Activated naive CD8-positive, alpha-beta T cell treated with anti-CD3 and anti-CD28 coated beads, Interleukin-2, amount 50 U/mL, for 24 hours (primary cell): Measurements from ENCODE around the gene TNNI3K.

ENCODE experiments used
- ATAC-seq: fragments of 150-1000 bp; cut with Tn5 transposase; one replicate; pipeline ENCODE4 v1.10.0; 2021
- DNase-seq: peaks from one replicate; pipeline ENCODE4 v3.0.0; 2021
- H3K27ac Mint-ChIP-seq: one replicate; pipeline ENCODE4 v1.8.0; 2021; ENCODE audit warnings: mild to moderate bottlenecking, mixed read lengths
- H3K27me3 Mint-ChIP-seq: one replicate; pipeline ENCODE4 v1.8.0; 2021; ENCODE audit warnings: mixed read lengths
- H3K36me3 Mint-ChIP-seq: one replicate; pipeline ENCODE4 v1.8.0; 2021; ENCODE audit warnings: low read depth, mixed read lengths
- H3K4me1 Mint-ChIP-seq: one replicate; pipeline ENCODE4 v1.8.0; 2021; ENCODE audit warnings: mixed read lengths
- H3K4me3 Mint-ChIP-seq: one replicate; pipeline ENCODE4 v1.8.0; 2021; ENCODE audit warnings: mild to moderate bottlenecking, moderate library complexity, mixed read lengths
- H3K9me3 Mint-ChIP-seq: one replicate; pipeline ENCODE4 v1.8.0; 2021; ENCODE audit warnings: mixed read lengths

TNNI3K gene

DNA sequence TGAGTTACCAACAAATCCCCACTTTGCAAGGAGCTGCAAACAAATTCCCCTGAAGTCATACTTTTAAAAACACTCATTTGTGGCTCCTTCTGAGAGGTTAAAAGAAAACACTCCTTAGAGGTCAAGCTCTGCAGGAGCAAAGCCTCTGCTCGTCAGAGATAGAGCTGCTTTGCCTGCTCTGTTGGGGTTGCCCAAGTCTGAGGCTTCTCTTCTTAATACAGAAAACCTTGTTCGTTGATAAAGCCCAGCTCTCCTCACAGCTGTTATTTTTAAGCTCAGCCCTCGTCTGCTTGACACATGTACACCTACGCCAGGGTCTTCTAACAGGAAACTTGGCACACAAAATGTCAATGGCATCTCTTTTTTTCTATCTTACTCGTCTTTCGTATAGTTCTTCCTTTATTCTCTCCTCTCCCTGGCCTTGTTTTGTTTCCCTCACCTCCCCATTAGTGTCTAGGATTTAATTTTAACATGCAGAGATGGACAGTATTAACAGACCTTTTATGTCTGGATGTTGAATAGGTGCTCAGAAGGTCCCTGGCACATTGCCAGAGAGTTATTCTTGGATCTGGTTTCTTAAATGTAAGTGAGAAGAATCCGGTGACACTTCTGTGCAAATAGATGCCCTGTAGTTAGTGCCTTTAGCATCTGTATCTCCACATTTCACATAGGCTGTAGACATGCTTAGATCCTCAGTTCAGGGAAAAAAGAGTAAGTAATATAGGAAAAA, 191.2 kb downstream of the TNNI3K start:
- Mint-ChIP-seq H3K4me3 (no peak overlapping the region), H3K27ac (no peak overlapping the region), H3K9me3 (no peaks in the 10 kb centered on the region), H3K27me3 (no peaks in the 10 kb centered on the region), H3K36me3 (no peaks in the 10 kb centered on the region), H3K4me1 (no peaks in the 10 kb centered on the region)
- ATAC-seq, result no peak
- no peak for DNase-seq

DNA sequence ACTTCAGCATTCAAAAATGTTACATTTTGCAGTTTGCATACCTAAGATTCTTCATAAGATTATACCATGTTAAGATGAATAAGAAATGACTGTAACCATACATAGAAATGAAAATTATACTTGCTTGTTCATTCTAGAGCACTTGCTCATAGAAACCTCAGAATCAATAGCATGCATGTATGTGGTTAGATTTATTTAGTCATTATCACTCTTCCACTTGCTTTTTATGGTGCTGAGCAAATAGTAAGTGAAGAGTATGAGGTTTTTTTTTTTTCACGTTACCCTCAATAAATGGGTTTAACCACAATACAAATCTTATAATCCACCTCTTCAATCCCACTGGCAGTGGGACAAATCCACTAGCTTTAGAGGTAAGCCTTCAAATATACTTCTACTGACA, 192.5 kb downstream of the TNNI3K start:
- Mint-ChIP-seq H3K4me3 (no peak overlapping the region), H3K9me3 (no peaks in the 10 kb centered on the region), H3K4me1 (no peaks in the 10 kb centered on the region), H3K27me3 (no peaks in the 10 kb centered on the region), H3K36me3 (no peaks in the 10 kb centered on the region), H3K27ac (no peak overlapping the region)
- no peak for ATAC-seq
- no peak for DNase-seq

- no peaks in the 10 kb centered on the region for H3K27me3 Mint-ChIP-seq
Measured at GRCh38 chr1:74429580-74429979, 194.4 kb downstream of the TNNI3K start.

DNA sequence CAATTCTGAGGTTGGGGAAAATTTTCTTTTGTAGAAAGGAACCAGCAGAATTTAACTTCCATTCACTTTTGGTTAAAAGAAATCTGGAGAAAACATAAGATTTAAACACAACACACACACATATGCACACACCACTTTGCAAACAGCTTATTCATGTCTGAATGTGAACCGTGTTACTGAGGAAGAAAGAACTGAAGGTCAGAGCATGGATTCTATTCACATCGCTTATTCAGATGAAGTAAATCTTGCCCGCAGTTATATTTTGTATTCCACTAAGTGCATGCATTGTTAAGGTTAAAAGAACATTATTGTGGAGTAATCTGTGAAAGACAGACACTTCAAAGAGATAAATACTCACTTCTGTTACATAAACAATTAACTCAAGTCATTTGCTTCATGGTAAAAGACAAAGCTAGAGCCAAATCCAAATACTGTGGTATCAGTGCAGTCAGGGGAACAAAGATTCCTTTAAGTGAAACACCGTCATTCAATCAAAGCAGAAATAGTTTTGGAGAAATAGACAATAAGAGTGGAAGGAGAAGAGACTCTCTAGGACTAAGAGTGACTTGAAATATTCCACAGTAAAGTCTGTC, 195.3 kb downstream of the TNNI3K start:
- no peak overlapping the region for H3K4me3 Mint-ChIP-seq
- H3K27me3 Mint-ChIP-seq, result no peaks in the 10 kb centered on the region
- DNase-seq, result no peak
- no peaks in the 10 kb centered on the region for H3K36me3 Mint-ChIP-seq
- H3K4me1 Mint-ChIP-seq, result no peaks in the 10 kb centered on the region
- no peaks in the 10 kb centered on the region for H3K9me3 Mint-ChIP-seq
- H3K27ac Mint-ChIP-seq, result no peak overlapping the region
- no peak for ATAC-seq

More at GRCh38 chr1:74429580-74429979, 194.4 kb downstream of the TNNI3K start:
- Mint-ChIP-seq H3K4me3 (no peak overlapping the region), H3K36me3 (no peaks in the 10 kb centered on the region), H3K9me3 (no peaks in the 10 kb centered on the region), H3K4me1 (no peaks in the 10 kb centered on the region), H3K27ac (no peak overlapping the region)
- DNase-seq, result no peak
- ATAC-seq, result no peak

GRCh38 chr1:74431531-74431930, 196.3 kb downstream of the TNNI3K start:
- no peak overlapping the region for H3K4me3 Mint-ChIP-seq
- no peaks in the 10 kb centered on the region for H3K9me3 Mint-ChIP-seq
- no peaks in the 10 kb centered on the region for H3K4me1 Mint-ChIP-seq
- no peaks in the 10 kb centered on the region for H3K27me3 Mint-ChIP-seq
- H3K36me3 Mint-ChIP-seq, result no peaks in the 10 kb centered on the region
- DNase-seq, result no peak
- ATAC-seq, result no peak
- H3K27ac Mint-ChIP-seq, result no peak overlapping the region

DNA sequence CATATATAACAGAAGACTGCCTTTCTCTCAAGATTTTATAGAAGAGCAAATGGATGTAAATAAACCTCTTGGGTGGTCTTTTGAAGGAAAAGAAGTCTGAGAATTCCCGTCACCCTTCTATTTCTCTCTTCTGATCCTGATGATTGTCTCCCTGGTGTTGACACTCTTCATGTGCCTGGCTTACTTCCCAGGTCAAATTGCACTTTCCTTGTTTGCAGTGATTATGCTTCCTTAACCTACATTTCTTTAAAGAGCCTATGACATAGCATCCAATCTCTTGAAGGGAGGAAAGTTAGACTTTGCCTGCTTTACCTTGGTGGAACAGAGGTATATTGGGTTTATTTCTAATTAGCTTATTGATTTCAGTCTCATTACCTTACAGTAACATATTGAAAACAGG, 197.1 kb downstream of the TNNI3K start:
- Mint-ChIP-seq H3K27ac (no peak overlapping the region), H3K36me3 (no peaks in the 10 kb centered on the region), H3K4me3 (no peak overlapping the region), H3K27me3 (no peaks in the 10 kb centered on the region), H3K4me1 (no peaks in the 10 kb centered on the region), H3K9me3 (no peaks in the 10 kb centered on the region)
- DNase-seq (no peak), ATAC-seq (no peak)

GRCh38 chr1:74434321-74434720, 199.1 kb downstream of the TNNI3K start:
- Mint-ChIP-seq H3K27ac (no peak overlapping the region), H3K27me3 (no peaks in the 10 kb centered on the region), H3K4me1 (no peaks in the 10 kb centered on the region), H3K9me3 (no peaks in the 10 kb centered on the region), H3K4me3 (no peak overlapping the region), H3K36me3 (no peaks in the 10 kb centered on the region)
- no peak for DNase-seq
- ATAC-seq, result no peak

GRCh38 chr1:74436078-74436477, 200.9 kb downstream of the TNNI3K start:
- no peaks in the 10 kb centered on the region for H3K36me3 Mint-ChIP-seq
- no peaks in the 10 kb centered on the region for H3K9me3 Mint-ChIP-seq
- no peaks in the 10 kb centered on the region for H3K27me3 Mint-ChIP-seq
- H3K27ac Mint-ChIP-seq, result no peak overlapping the region
- ATAC-seq (no peak), DNase-seq (no peak)
- H3K4me1 Mint-ChIP-seq, result no peaks in the 10 kb centered on the region
- no peak overlapping the region for H3K4me3 Mint-ChIP-seq

DNA sequence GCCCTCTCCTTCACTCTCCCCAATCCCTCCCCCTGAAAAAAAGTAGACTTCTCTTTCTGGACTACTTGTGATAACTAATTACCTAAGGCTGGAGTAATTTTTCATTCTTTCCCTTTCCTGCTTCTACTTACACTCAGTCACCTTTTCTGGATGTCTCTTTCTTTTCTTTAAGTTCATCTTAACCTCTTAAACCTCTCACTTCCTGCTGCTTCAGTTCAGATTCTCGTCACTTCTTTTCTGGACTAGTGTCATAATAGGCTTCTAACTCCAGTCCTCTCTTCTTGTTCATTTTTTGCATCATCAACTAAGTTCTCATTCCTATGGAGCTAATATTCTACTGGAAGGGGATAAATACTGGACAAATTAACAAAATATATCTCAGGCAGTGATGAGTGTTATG, 201.8 kb downstream of the TNNI3K start:
- Mint-ChIP-seq H3K27ac (no peak overlapping the region), H3K36me3 (no peaks in the 10 kb centered on the region), H3K9me3 (no peaks in the 10 kb centered on the region), H3K4me1 (no peaks in the 10 kb centered on the region), H3K27me3 (no peaks in the 10 kb centered on the region), H3K4me3 (no peak overlapping the region)
- ATAC-seq (no peak), DNase-seq (no peak)

DNA sequence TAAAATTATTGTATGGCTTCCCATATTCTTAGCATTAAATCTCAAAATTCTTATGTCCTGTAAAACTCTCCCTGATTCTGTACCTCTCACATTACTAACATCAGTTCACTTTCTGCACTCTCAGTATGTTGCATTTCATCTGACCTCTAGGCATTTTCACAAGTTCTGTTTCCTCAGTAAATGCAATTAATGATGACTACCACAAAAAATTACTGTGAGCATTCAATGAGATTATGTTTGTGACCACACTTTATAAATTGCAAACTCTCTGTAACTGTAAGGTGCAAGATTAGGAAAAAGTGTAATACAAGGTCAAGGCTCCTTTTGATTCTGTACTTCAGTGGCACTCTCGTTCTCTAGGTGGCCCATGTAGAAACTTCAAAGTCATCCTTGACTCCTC, 216.8 kb downstream of the TNNI3K start:
- no peak for DNase-seq
- no peaks in the 10 kb centered on the region for H3K4me1 Mint-ChIP-seq
- ATAC-seq, result no peak
- H3K9me3 Mint-ChIP-seq, result peaks cover 5% of the 10 kb centered on the region
- no peaks in the 10 kb centered on the region for H3K27me3 Mint-ChIP-seq
- no peak overlapping the region for H3K4me3 Mint-ChIP-seq
- H3K27ac Mint-ChIP-seq, result no peak overlapping the region
- no peaks in the 10 kb centered on the region for H3K36me3 Mint-ChIP-seq

GRCh38 chr1:74453277-74453676, 218.1 kb downstream of the TNNI3K start:
- Mint-ChIP-seq H3K4me3 (no peak overlapping the region), H3K4me1 (no peaks in the 10 kb centered on the region), H3K27ac (no peak overlapping the region), H3K36me3 (no peaks in the 10 kb centered on the region), H3K27me3 (no peaks in the 10 kb centered on the region), H3K9me3 (peaks cover 5% of the 10 kb centered on the region)
- no peak for DNase-seq
- no peak for ATAC-seq

- DNase-seq (no peak), ATAC-seq (no peak)
- no peak overlapping the region for H3K4me3 Mint-ChIP-seq
- H3K4me1 Mint-ChIP-seq, result no peaks in the 10 kb centered on the region
- H3K27ac Mint-ChIP-seq, result no peak overlapping the region
- no peaks in the 10 kb centered on the region for H3K27me3 Mint-ChIP-seq
- no peaks in the 10 kb centered on the region for H3K36me3 Mint-ChIP-seq
- peaks cover 9% of the 10 kb centered on the region for H3K9me3 Mint-ChIP-seq
Measured at GRCh38 chr1:74455390-74455789, 220.2 kb downstream of the TNNI3K start.

GRCh38 chr1:74457253-74457652, 222.1 kb downstream of the TNNI3K start:
- DNase-seq (no peak), ATAC-seq (no peak)
- no peaks in the 10 kb centered on the region for H3K27me3 Mint-ChIP-seq
- H3K27ac Mint-ChIP-seq, result no peak overlapping the region
- peaks cover 3% of the 10 kb centered on the region for H3K9me3 Mint-ChIP-seq
- H3K4me1 Mint-ChIP-seq, result no peaks in the 10 kb centered on the region
- no peaks in the 10 kb centered on the region for H3K36me3 Mint-ChIP-seq
- H3K4me3 Mint-ChIP-seq, result no peak overlapping the region

DNA sequence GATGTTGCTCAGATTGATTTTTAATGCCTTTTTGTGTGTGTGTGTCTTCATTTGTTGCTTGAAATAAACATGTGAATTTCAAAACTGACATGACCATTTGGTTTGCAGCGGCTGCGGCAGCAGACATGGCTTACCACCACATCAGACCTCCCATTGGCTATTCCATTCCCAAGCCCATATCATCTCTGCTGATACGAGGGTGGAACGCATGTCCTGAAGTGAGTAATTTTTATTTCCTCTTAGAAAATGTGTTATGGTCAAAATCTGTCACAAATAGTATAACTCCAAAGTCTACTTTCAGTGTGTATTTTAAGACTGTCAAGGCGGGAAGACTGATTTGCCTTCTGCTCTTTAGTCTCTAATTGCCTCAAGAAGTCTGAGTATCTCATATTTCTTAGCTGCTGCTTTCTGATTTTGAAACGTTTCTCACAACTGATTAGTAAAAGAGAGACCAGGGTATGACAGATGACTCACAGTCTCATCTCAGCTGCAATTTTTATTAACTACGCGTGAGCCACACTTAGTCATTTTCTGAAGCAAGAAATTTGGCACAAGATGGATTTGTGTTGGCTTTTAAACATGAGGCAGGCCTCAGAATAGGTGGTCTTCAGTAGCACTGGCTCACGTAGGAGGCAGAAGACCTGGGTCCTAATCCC, 228.3 kb downstream of the TNNI3K start:
- ATAC-seq, result no peak
- no peak for DNase-seq

DNA sequence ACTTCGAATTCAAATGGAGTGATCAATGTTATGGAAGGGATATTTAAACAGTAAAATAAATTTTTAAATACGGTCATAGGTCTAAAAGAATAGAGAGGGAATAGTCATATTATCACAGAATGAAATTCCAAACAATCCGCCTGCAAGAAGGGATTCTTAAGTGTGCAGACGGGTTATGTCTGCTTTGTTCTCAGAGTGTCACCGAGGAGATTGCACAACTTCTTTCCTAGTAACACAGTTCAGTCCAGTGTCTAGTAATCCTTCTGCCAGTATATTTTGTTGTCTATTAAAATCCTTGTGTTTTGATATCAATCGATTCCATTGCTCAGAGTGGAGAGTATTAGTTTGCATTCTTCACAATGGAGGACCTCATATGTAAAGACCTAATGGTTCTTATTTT, 228.8 kb downstream of the TNNI3K start:
- no peaks in the 10 kb centered on the region for H3K36me3 Mint-ChIP-seq
- no peak for DNase-seq

More for the DNA sequence above, 228.3 kb downstream of the TNNI3K start:
- H3K27ac Mint-ChIP-seq, result no peak overlapping the region
- no peaks in the 10 kb centered on the region for H3K27me3 Mint-ChIP-seq
- H3K4me3 Mint-ChIP-seq, result no peak overlapping the region
- H3K4me1 Mint-ChIP-seq, result no peaks in the 10 kb centered on the region
- no peaks in the 10 kb centered on the region for H3K36me3 Mint-ChIP-seq
- H3K9me3 Mint-ChIP-seq, result peaks cover 3% of the 10 kb centered on the region

More for the DNA sequence above, 228.8 kb downstream of the TNNI3K start:
- H3K4me1 Mint-ChIP-seq, result no peaks in the 10 kb centered on the region
- no peak overlapping the region for H3K27ac Mint-ChIP-seq
- no peaks in the 10 kb centered on the region for H3K27me3 Mint-ChIP-seq
- H3K4me3 Mint-ChIP-seq, result no peak overlapping the region
- no peak for ATAC-seq
- H3K9me3 Mint-ChIP-seq, result peaks cover 3% of the 10 kb centered on the region
